Keratinocyte (primary cell): ENCODE measurements around the gene INSRR. TPM values are rescaled to one million over a fixed set of nuclear protein-coding genes. Genes with fewer than 3 reads are reported as not detected.

Experiments
- DNase-seq: peaks from one replicate; pipeline ENCODE4 v3.0.0-alpha.2; 2011; ENCODE audit warnings: low read depth, missing footprints, low spot score
- FAIRE-seq: peaks from 2 replicates; lab custom pipeline; 2011; peaks lifted over from hg19 to GRCh38; lab: Jason Lieb, UNC
- H2AFZ ChIP-seq: 2 replicates; pipeline ENCODE4 v1.6.0; 2012; ENCODE audit warnings: low read length, control low read depth, inconsistent platforms; ENCODE audit not compliant: control insufficient read depth
- H3K27ac ChIP-seq: 2 replicates; pipeline ENCODE4 v1.5.1; 2011; ENCODE audit warnings: low read length; ENCODE audit not compliant: control insufficient read depth, insufficient read depth
- H3K27me3 ChIP-seq: 3 replicates; pipeline ENCODE4 v1.6.0; 2011; ENCODE audit warnings: low read length; ENCODE audit not compliant: control insufficient read depth, insufficient read depth; ENCODE audit errors: extremely low read depth
- H3K36me3 ChIP-seq, 2 experiments: 2 replicates in 1 of 2; 3 replicates in 1 of 2; pipeline ENCODE4 v1.5.1; 2011; ENCODE audit warnings: low read length in 2 of 2, mild to moderate bottlenecking in 1 of 2; ENCODE audit not compliant: control insufficient read depth in 2 of 2, insufficient read depth in 2 of 2; ENCODE audit errors: extremely low read depth in 1 of 2
- H3K4me1 ChIP-seq: 3 replicates; pipeline ENCODE4 v1.5.1; 2011; ENCODE audit warnings: low read length; ENCODE audit not compliant: control insufficient read depth, insufficient read depth; ENCODE audit errors: extremely low read depth
- H3K4me2 ChIP-seq: 3 replicates; pipeline ENCODE4 v1.6.0; 2011; ENCODE audit warnings: low read depth, low read length; ENCODE audit not compliant: control insufficient read depth, insufficient read depth; ENCODE audit errors: extremely low read depth
- H3K4me3 ChIP-seq, 3 experiments: fragments of 200-600 bp in 1 of 3; sonication (generic) in 1 of 3; 2 replicates in 2 of 3; 3 replicates in 1 of 3; pipeline ENCODE4 v1.5.1; 2011 to 2016; ENCODE audit warnings: low read length in 3 of 3, mild to moderate bottlenecking in 3 of 3, control low read depth in 2 of 3, inconsistent platforms in 1 of 3, low read depth in 1 of 3, mixed read lengths in 1 of 3, mixed run types in 1 of 3, moderate library complexity in 1 of 3; ENCODE audit not compliant: control insufficient read depth in 2 of 3, insufficient read depth in 2 of 3; ENCODE audit errors: extremely low read depth in 1 of 3
- H3K79me2 ChIP-seq: 2 replicates; pipeline ENCODE4 v1.6.0; 2012; ENCODE audit warnings: low read length; ENCODE audit not compliant: control insufficient read depth, insufficient read depth
- H3K9ac ChIP-seq: 3 replicates; pipeline ENCODE4 v1.6.0; 2011; ENCODE audit warnings: low read length; ENCODE audit not compliant: control insufficient read depth, insufficient read depth; ENCODE audit errors: extremely low read depth
- H3K9me1 ChIP-seq: 3 replicates; pipeline ENCODE4 v1.6.0; 2011; ENCODE audit warnings: low read length; ENCODE audit not compliant: control insufficient read depth, insufficient read depth; ENCODE audit errors: extremely low read depth
- H3K9me3 ChIP-seq: 2 replicates; pipeline ENCODE4 v1.5.1; 2012; ENCODE audit warnings: low read depth, low read length; ENCODE audit not compliant: control insufficient read depth
- H4K20me1 ChIP-seq: 3 replicates; pipeline ENCODE4 v1.6.0; 2011; ENCODE audit warnings: low read length; ENCODE audit not compliant: control insufficient read depth, insufficient read depth; ENCODE audit errors: extremely low read depth
- CTCF ChIP-seq, 3 experiments: IDR thresholded peaks in 1 of 3; conservative IDR thresholded peaks in 1 of 3; optimal IDR thresholded peaks in 1 of 3; 2 replicates in 2 of 3; 3 replicates in 1 of 3; pipeline versions ENCODE3 to v1.5.1; 2011; ENCODE audit warnings: low read length in 3 of 3, mild to moderate bottlenecking in 3 of 3, moderate library complexity in 2 of 3, control low read depth in 1 of 3, inconsistent platforms in 1 of 3; ENCODE audit not compliant: insufficient read depth in 2 of 3; ENCODE audit errors: extremely low read depth in 1 of 3
- EZH2 ChIP-seq: IDR thresholded peaks from one replicate; pipeline ENCODE4 v1.6.1; 2012; ENCODE audit warnings: inconsistent platforms, mild to moderate bottlenecking, low read length, moderate library complexity
- dilution Hi-C: fragments of 300-500 bp; cut with MboI; formaldehyde crosslinking; loops from one replicate; pipeline ENCODE4 v1.7.0; 2020; ENCODE audit warnings: low sequenced_read_pairs; ENCODE audit not compliant: extremely low pct_ligation_motif_present
- polyA plus RNA-seq, 5 experiments: library from polyadenylated mRNA; depleted of rRNA in 3 of 5; stranded (reverse) in 3 of 5; stranded (forward) in 1 of 5; unstranded in 1 of 5; fragments of >200 nt; gene quantifications; 1 replicate in 1 of 5; 2 replicates in 3 of 5; 3 replicates in 1 of 5; pipeline versions ENCODE4 v1.2.1 to v1.2.3, GENCODE V29; 2011 to 2012; ENCODE audit warnings: missing spikeins in 2 of 5, low read depth in 1 of 5, low replicate concordance in 1 of 5

The INSRR gene
- polyA plus RNA-seq, 1 donor (not counting 4 experiments of a cell fraction or from before 2014, with no cell fraction given): not detected

- H3K27me3 ChIP-seq: peaks cover 7% of the 10 kb centered on the region
- peaks cover 7% of the 10 kb centered on the region for H3K4me1 ChIP-seq
- H3K9ac ChIP-seq: no peak overlapping the region
- no peaks in the 10 kb centered on the region for H4K20me1 ChIP-seq
- no peaks in the 10 kb centered on the region for H3K9me3 ChIP-seq
- H3K4me3 ChIP-seq: no peak overlapping the region
- dilution Hi-C loops: no loop called here
- no peak overlapping the region for H3K27ac ChIP-seq
- no peaks in the 10 kb centered on the region for H3K9me1 ChIP-seq
- no peaks in the 10 kb centered on the region for H3K79me2 ChIP-seq
- FAIRE-seq (no peak), DNase-seq (no peak)
- no peak overlapping the region for H3K4me2 ChIP-seq
- TF ChIP-seq CTCF (optimal IDR thresholded peaks at IDR 0.05 in 1 of 3, IDR thresholded peaks at IDR 0.05 in 1 of 3, conservative IDR thresholded peaks at IDR 0.05 in 1 of 3; ENCODE audit: extremely low read depth in 1 of 3, insufficient read depth in 2 of 3, low read length in 3 of 3): no peak
- TF ChIP-seq EZH2: no peak
- no peaks in the 10 kb centered on the region for H3K36me3 ChIP-seq
- H2AFZ ChIP-seq: no peak overlapping the region
Observed at GRCh38 chr1:156826630-156827029, 32.3 kb downstream of the INSRR start.

DNA sequence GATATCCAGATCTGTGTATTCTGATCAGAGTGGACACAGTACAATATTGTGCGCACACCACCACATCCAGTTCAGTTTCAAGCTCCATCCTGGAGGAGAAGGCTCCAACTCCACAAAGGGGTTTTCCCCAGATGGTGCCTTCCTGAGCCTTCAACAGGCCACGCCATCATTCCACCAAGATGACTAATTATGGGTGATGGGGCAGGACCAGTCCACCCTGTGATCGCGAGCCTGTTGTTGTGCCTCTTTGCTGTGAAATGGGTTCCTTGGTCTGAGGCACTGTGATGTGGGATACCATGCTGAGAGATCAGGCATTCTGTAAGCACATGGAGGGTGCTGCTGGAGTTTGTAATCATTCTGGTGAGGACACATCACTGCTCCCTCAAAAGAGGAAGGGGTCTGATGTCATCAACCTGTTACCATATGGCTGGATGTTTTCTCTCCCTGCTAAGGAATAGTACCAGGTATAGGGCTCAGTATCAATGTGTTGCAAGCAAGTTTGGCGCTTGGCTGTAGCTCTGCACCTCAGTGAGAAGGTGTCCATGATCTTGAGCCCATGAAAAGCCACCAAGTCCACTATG lies 35.6 kb downstream of the INSRR start:
- H3K9me1 ChIP-seq: no peaks in the 10 kb centered on the region
- H3K27me3 ChIP-seq: no peaks in the 10 kb centered on the region
- H3K36me3 ChIP-seq: no peaks in the 10 kb centered on the region
- no peak overlapping the region for H2AFZ ChIP-seq
- no peaks in the 10 kb centered on the region for H3K79me2 ChIP-seq
- DNase-seq: no peak
- TF ChIP-seq CTCF (optimal IDR thresholded peaks at IDR 0.05 in 1 of 3, IDR thresholded peaks at IDR 0.05 in 1 of 3, conservative IDR thresholded peaks at IDR 0.05 in 1 of 3; ENCODE audit: extremely low read depth in 1 of 3, insufficient read depth in 2 of 3, low read length in 3 of 3) (no peak), EZH2 (no peak)
- H4K20me1 ChIP-seq: no peaks in the 10 kb centered on the region
- no peaks in the 10 kb centered on the region for H3K9me3 ChIP-seq
- no peak overlapping the region for H3K4me3 ChIP-seq
- peaks cover 7% of the 10 kb centered on the region for H3K4me1 ChIP-seq
- no peak overlapping the region for H3K4me2 ChIP-seq
- H3K27ac ChIP-seq: no peak overlapping the region
- no peak for FAIRE-seq
- dilution Hi-C loops: no loop called here
- no peak overlapping the region for H3K9ac ChIP-seq
